Smooth muscle cell (in vitro differentiated cells): ENCODE results near the gene SLC35F3. TPM values are rescaled to one million over a fixed set of nuclear protein-coding genes. Genes with fewer than 3 reads are reported as not detected.

Experiments used
- DNase-seq: peaks from one replicate; lab custom pipeline; 2025; ENCODE audit not compliant: unreplicated experiment; lab: John Stamatoyannopoulos, UW
- H2AFZ ChIP-seq: fragments of 200-600 bp; sonication (generic); 2 replicates; pipeline ENCODE4 v1.6.0; 2016; ENCODE audit warnings: antibody characterized with exemption, low read depth, mild to moderate bottlenecking
- H3F3A ChIP-seq: fragments of 200-600 bp; sonication (generic); 2 replicates; pipeline ENCODE4 v1.6.0; 2017; ENCODE audit warnings: antibody characterized with exemption, low read depth
- H3K27ac ChIP-seq: fragments of 200-600 bp; sonication (generic); 2 replicates; pipeline ENCODE4 v1.5.1; 2016; ENCODE audit warnings: low read depth, mild to moderate bottlenecking
- H3K27me3 ChIP-seq: fragments of 200-600 bp; sonication (generic); 2 replicates; pipeline ENCODE4 v1.6.1; 2016; ENCODE audit warnings: low read depth, mild to moderate bottlenecking
- H3K36me3 ChIP-seq: fragments of 200-600 bp; sonication (generic); 2 replicates; pipeline ENCODE4 v1.5.1; 2016; ENCODE audit warnings: low read depth
- H3K4me1 ChIP-seq: fragments of 200-600 bp; sonication (generic); 2 replicates; pipeline ENCODE4 v1.5.1; 2016; ENCODE audit warnings: low read depth
- H3K4me2 ChIP-seq: fragments of 200-600 bp; sonication (generic); 2 replicates; pipeline ENCODE4 v1.6.0; 2016; ENCODE audit warnings: mild to moderate bottlenecking
- H3K4me3 ChIP-seq: fragments of 200-600 bp; sonication (generic); 2 replicates; pipeline ENCODE4 v1.5.1; 2016; ENCODE audit warnings: mild to moderate bottlenecking
- H3K79me2 ChIP-seq: fragments of 200-600 bp; sonication (generic); 2 replicates; pipeline ENCODE4 v1.6.0; 2016; ENCODE audit warnings: low read depth, mild to moderate bottlenecking
- H3K9ac ChIP-seq: fragments of 200-600 bp; sonication (generic); 2 replicates; pipeline ENCODE4 v1.6.0; 2016; ENCODE audit warnings: low read depth
- H3K9me3 ChIP-seq: fragments of 200-600 bp; sonication (generic); replicated peaks from 2 replicates; pipeline ENCODE4 v1.5.1; 2016; ENCODE audit warnings: low read depth
- H4K20me1 ChIP-seq: fragments of 200-600 bp; sonication (generic); 2 replicates; pipeline ENCODE4 v1.6.0; 2016; ENCODE audit warnings: low read depth
- CTCF ChIP-seq: fragments of 200-600 bp; sonication (generic); IDR thresholded peaks from 2 replicates; pipeline ENCODE4 v1.5.1; 2017; ENCODE audit warnings: borderline replicate concordance, mild to moderate bottlenecking, antibody characterized with exemption; ENCODE audit not compliant: insufficient read depth, poor library complexity, severe bottlenecking
- WGBS: methylation state at CpG from one replicate; pipeline ENCODE4 v1.1.7; 2016; ENCODE audit warnings: low lambda C conversion rate; 5-methylcytosine and 5-hydroxymethylcytosine counted together
- polyA plus RNA-seq: library from polyadenylated mRNA; unstranded; fragments of >200 nt; fragmentation: Nextera tagmentation; extraction: Ambion mirVana; gene quantifications from 2 replicates; pipeline ENCODE4 v1.2.1, GENCODE V29; 2016
- total RNA-seq: library from RNA; depleted of rRNA; stranded (reverse); fragments of >200 nt; gene quantifications from 2 replicates; pipeline ENCODE4 v1.2.3, GENCODE V29; 2014

The SLC35F3 gene
- total and polyA plus RNA-seq, 2 experiments from 2014 or later, result 0.31 to 0.66 TPM

GRCh38 chr1:233912909-233913308, 8.4 kb downstream of the SLC35F3 start:
- no peaks in the 10 kb centered on the region for H3K9me3 ChIP-seq
- no peak overlapping the region for H3K27ac ChIP-seq
- no peak overlapping the region for H2AFZ ChIP-seq
- no peaks in the 10 kb centered on the region for H4K20me1 ChIP-seq
- no peaks in the 10 kb centered on the region for H3K4me1 ChIP-seq
- no peaks in the 10 kb centered on the region for H3K36me3 ChIP-seq
- no peaks in the 10 kb centered on the region for H3F3A ChIP-seq
- DNase-seq, result no peak
- H3K4me2 ChIP-seq, result no peak overlapping the region
- WGBS, result 71% methylated on average over 4 of the region's 4 CpGs
- no peak overlapping the region for H3K4me3 ChIP-seq
- H3K79me2 ChIP-seq, result no peaks in the 10 kb centered on the region
- H3K9ac ChIP-seq, result no peak overlapping the region
- no peak for TF ChIP-seq CTCF
- H3K27me3 ChIP-seq, result peaks cover 15% of the 10 kb centered on the region

DNA sequence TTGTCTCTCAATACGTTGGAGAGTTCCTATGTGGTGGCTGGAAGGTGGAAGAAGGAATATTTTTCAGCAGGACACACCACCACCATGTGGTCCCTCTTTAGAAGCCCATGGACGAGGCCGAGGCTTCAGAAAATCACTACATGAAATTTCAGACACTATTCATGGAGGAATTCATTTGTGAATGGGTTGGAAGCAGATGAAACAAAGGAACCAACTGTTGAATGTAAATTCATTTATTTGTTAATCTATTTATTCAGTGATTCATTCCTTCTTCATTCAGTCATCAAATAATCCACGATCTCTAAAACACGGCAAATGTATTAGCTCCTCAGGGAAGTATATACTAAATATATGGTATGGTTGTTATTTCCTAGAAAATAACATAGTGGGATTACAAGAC, 12.2 kb downstream of the SLC35F3 start:
- no peaks in the 10 kb centered on the region for H3K4me1 ChIP-seq
- H3K4me3 ChIP-seq, result no peak overlapping the region
- no peaks in the 10 kb centered on the region for H3F3A ChIP-seq
- H3K79me2 ChIP-seq, result no peaks in the 10 kb centered on the region
- no peak overlapping the region for H3K27ac ChIP-seq
- H3K36me3 ChIP-seq, result no peaks in the 10 kb centered on the region
- H4K20me1 ChIP-seq, result no peaks in the 10 kb centered on the region
- H2AFZ ChIP-seq, result no peak overlapping the region
- H3K9ac ChIP-seq, result no peak overlapping the region
- TF ChIP-seq CTCF, result no peak
- DNase-seq, result no peak
- H3K27me3 ChIP-seq, result no peaks in the 10 kb centered on the region
- no peak overlapping the region for H3K4me2 ChIP-seq
- no peaks in the 10 kb centered on the region for H3K9me3 ChIP-seq
- 73% methylated on average over 5 of the region's 5 CpGs for WGBS

- no peak overlapping the region for H3K9ac ChIP-seq
- no peak overlapping the region for H3K27ac ChIP-seq
- no peaks in the 10 kb centered on the region for H3K27me3 ChIP-seq
- no peaks in the 10 kb centered on the region for H3K9me3 ChIP-seq
- no peak overlapping the region for H3K4me2 ChIP-seq
- no peaks in the 10 kb centered on the region for H3F3A ChIP-seq
- no peak for DNase-seq
- no peak overlapping the region for H3K4me3 ChIP-seq
- no peak for TF ChIP-seq CTCF
- H2AFZ ChIP-seq, result no peak overlapping the region
- H3K4me1 ChIP-seq, result no peaks in the 10 kb centered on the region
- H3K36me3 ChIP-seq, result no peaks in the 10 kb centered on the region
- 73% methylated on average over 7 of the region's 7 CpGs for WGBS
- H4K20me1 ChIP-seq, result no peaks in the 10 kb centered on the region
- no peaks in the 10 kb centered on the region for H3K79me2 ChIP-seq
Observed at GRCh38 chr1:233919786-233920185, 15.3 kb downstream of the SLC35F3 start.

DNA sequence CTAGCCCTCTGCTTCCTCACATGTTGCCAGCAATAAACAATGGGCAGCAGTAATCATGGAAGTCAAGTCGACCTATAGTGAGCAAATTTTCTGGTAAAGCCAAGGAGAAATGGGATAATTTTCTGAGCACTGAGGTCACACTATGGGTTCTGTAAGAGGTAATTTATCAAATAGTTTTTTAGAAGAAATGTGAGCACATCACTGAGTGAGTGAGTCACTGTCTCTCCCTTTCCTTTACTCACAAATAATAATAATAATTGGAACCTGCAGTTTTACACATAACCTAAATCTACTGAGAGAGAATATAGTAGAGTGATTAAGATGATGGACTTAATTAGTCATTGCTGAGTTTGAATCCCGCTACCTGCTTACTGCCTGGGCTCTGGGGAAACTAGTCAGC, 23.6 kb downstream of the SLC35F3 start:
- Histone ChIP-seq H3K36me3 (no peaks in the 10 kb centered on the region), H3K27ac (no peak overlapping the region), H3K4me1 (no peaks in the 10 kb centered on the region), H3K4me3 (no peak overlapping the region), H3K9ac (no peak overlapping the region), H2AFZ (no peak overlapping the region), H3F3A (no peaks in the 10 kb centered on the region), H3K9me3 (no peaks in the 10 kb centered on the region), H3K4me2 (no peak overlapping the region), H3K79me2 (no peaks in the 10 kb centered on the region), H4K20me1 (no peaks in the 10 kb centered on the region), H3K27me3 (no peaks in the 10 kb centered on the region)
- TF ChIP-seq CTCF, result no peak
- no peak for DNase-seq
- 83% methylated on average over 2 of the region's 2 CpGs for WGBS
